IMR-90 (cell line): ENCODE data around the gene TNS1. TPM values are rescaled to one million over a fixed set of nuclear protein-coding genes. Genes with fewer than 3 reads are reported as not detected.

Experiments used
- ATAC-seq: fragments of 200-7000 bp; cut with Tn5 transposase; 2 replicates; pipeline ENCODE4 v1.9.1; 2020; ENCODE audit warnings: low read depth, mild to moderate bottlenecking, moderate library complexity
- BruUV-seq: library from RNA; stranded (reverse); fragments of 400-500 nt; replicated peaks from 2 replicates; lab custom pipeline; 2021; lab: Mats Ljungman, UMichigan
- CTCF ChIA-PET: fragments of 300-600 bp; formaldehyde crosslinking; extraction: SDS; loops from one replicate; lab custom pipeline; 2021; ENCODE audit warnings: antibody characterized with exemption; lab: Yijun Ruan, JAX
- POLR2A ChIA-PET: fragments of 300-600 bp; sonication (Branson Sonifier 250); formaldehyde crosslinking; loops from one replicate; lab custom pipeline; 2022; ENCODE audit warnings: antibody characterized with exemption; ENCODE audit not compliant: unreplicated experiment; lab: Charles Lee
- DNase-seq: peaks from one replicate; pipeline ENCODE4 v3.0.0; 2013
- H2AFZ ChIP-seq: replicated peaks from 2 replicates; pipeline ENCODE3; 2013; ENCODE audit warnings: low read length, mild to moderate bottlenecking; ENCODE audit not compliant: poor library complexity
- H2AK5ac ChIP-seq: 2 replicates; pipeline ENCODE4 v1.6.1; 2013; ENCODE audit warnings: low read depth, low read length, inconsistent platforms
- H2AK9ac ChIP-seq: replicated peaks from 2 replicates; pipeline ENCODE3; 2013; ENCODE audit warnings: mild to moderate bottlenecking, low read depth, low read length, moderate library complexity; ENCODE audit not compliant: poor library complexity
- H2BK120ac ChIP-seq: 2 replicates; pipeline ENCODE4 v1.6.1; 2013; ENCODE audit warnings: low read depth, low read length, inconsistent platforms
- H2BK15ac ChIP-seq: 3 replicates; pipeline ENCODE4 v1.6.1; 2013; ENCODE audit warnings: low read depth, low read length, inconsistent platforms
- H2BK20ac ChIP-seq: 2 replicates; pipeline ENCODE4 v1.6.1; 2013; ENCODE audit warnings: low read depth, mild to moderate bottlenecking, inconsistent platforms, low read length, moderate library complexity
- H2BK5ac ChIP-seq: 2 replicates; pipeline ENCODE4 v1.6.1; 2013; ENCODE audit warnings: mild to moderate bottlenecking, low read depth, low read length, inconsistent platforms; ENCODE audit not compliant: poor library complexity, severe bottlenecking
- H3K14ac ChIP-seq: replicated peaks from 2 replicates; pipeline ENCODE4 v1.6.1; 2013; ENCODE audit warnings: low read depth, low read length, inconsistent platforms
- H3K18ac ChIP-seq: 2 replicates; pipeline ENCODE4 v1.6.1; 2013; ENCODE audit warnings: low read depth, low read length, control low read depth
- H3K23ac ChIP-seq: 2 replicates; pipeline ENCODE4 v1.6.1; 2013; ENCODE audit warnings: low read depth, low read length, inconsistent platforms
- H3K27ac ChIP-seq: 2 replicates; pipeline ENCODE4 v1.5.1; 2013; ENCODE audit warnings: mild to moderate bottlenecking, control low read depth, low read length; ENCODE audit not compliant: insufficient read depth
- H3K27me3 ChIP-seq: 2 replicates; pipeline ENCODE4 v1.6.1; 2013; ENCODE audit warnings: low read length; ENCODE audit not compliant: control insufficient read depth, insufficient read depth
- H3K36me3 ChIP-seq: 2 replicates; pipeline ENCODE4 v1.6.1; 2013; ENCODE audit warnings: low read length, mixed read lengths; ENCODE audit not compliant: control insufficient read depth, insufficient read depth
- H3K4ac ChIP-seq: 2 replicates; pipeline ENCODE4 v1.6.1; 2013; ENCODE audit warnings: low read depth, low read length, inconsistent platforms
- H3K4me1 ChIP-seq: 2 replicates; pipeline ENCODE4 v1.6.1; 2013; ENCODE audit warnings: low read length, mixed read lengths; ENCODE audit not compliant: control insufficient read depth, insufficient read depth
- H3K4me2 ChIP-seq: 2 replicates; pipeline ENCODE4 v1.6.1; 2013; ENCODE audit warnings: low read depth, mild to moderate bottlenecking, control low read depth, low read length, moderate library complexity
- H3K4me3 ChIP-seq: 2 replicates; pipeline ENCODE4 v1.5.1; 2013; ENCODE audit warnings: low read depth, mild to moderate bottlenecking, control low read depth, low read length, moderate library complexity; ENCODE audit not compliant: insufficient read depth
- H3K56ac ChIP-seq: 2 replicates; pipeline ENCODE4 v1.6.1; 2013; ENCODE audit warnings: low read length, inconsistent platforms; ENCODE audit not compliant: insufficient read depth; ENCODE audit errors: extremely low read depth
- H3K79me1 ChIP-seq, 2 experiments: 2 replicates each; pipeline ENCODE4 v1.6.1; 2013; ENCODE audit warnings: low read length in 2 of 2, inconsistent platforms in 1 of 2, low read depth in 1 of 2
- H3K9ac ChIP-seq: 2 replicates; pipeline ENCODE4 v1.6.1; 2013; ENCODE audit warnings: low read depth, low read length, control low read depth
- H3K9me1 ChIP-seq: 2 replicates; pipeline ENCODE4 v1.6.1; 2013; ENCODE audit warnings: low read length, inconsistent platforms; ENCODE audit not compliant: insufficient read depth
- H3K9me3 ChIP-seq: 2 replicates; pipeline ENCODE4 v1.6.1; 2013; ENCODE audit warnings: low read length; ENCODE audit not compliant: control insufficient read depth, insufficient read depth
- H4K20me1 ChIP-seq: 2 replicates; pipeline ENCODE4 v1.6.1; 2013; ENCODE audit warnings: low read length, inconsistent platforms; ENCODE audit not compliant: insufficient read depth
- H4K5ac ChIP-seq: 2 replicates; pipeline ENCODE4 v1.6.1; 2013; ENCODE audit warnings: mild to moderate bottlenecking, low read depth, low read length, control low read depth
- H4K8ac ChIP-seq, 2 experiments: 2 replicates each; pipeline ENCODE4 v1.6.1; 2013; ENCODE audit warnings: low read depth in 2 of 2, low read length in 2 of 2, control low read depth in 1 of 2, inconsistent platforms in 1 of 2
- H4K91ac ChIP-seq: 2 replicates; pipeline ENCODE4 v1.6.1; 2013; ENCODE audit warnings: low read depth, low read length, inconsistent platforms; ENCODE audit not compliant: insufficient read depth
- MAZ ChIP-seq: IDR thresholded peaks from 2 replicates; pipeline ENCODE4 v1.6.1; 2012; ENCODE audit warnings: low read depth, mild to moderate bottlenecking, low read length, improper control_type of control experiment, moderate library complexity, borderline replicate concordance
- RCOR1 ChIP-seq: IDR thresholded peaks from 2 replicates; pipeline ENCODE4 v1.6.1; 2012; ENCODE audit warnings: mild to moderate bottlenecking, low read length, improper control_type of control experiment; ENCODE audit not compliant: insufficient replicate concordance
- SMC3 ChIP-seq: fragments of 150-350 bp; IDR thresholded peaks from 2 replicates; pipeline ENCODE4 v1.6.1; 2016; ENCODE audit warnings: low read depth, mild to moderate bottlenecking, antibody characterized with exemption, low read length, moderate library complexity
- WGBS, 2 experiments: methylation state at CpG; one replicate each; pipeline versions ENCODE4 v1.1.5 to v1.1.7; 2013; ENCODE audit warnings: missing lambda C conversion rate in 2 of 2; ENCODE audit not compliant: insufficient read length in 1 of 2; ENCODE audit errors: extremely low coverage in 2 of 2; 5-methylcytosine and 5-hydroxymethylcytosine counted together
- dilution Hi-C: fragments of 300-500 bp; cut with HindIII; formaldehyde crosslinking; loops from one replicate; pipeline ENCODE4 v1.14.3; 2018; ENCODE audit warnings: low sequenced_read_pairs; ENCODE audit not compliant: unreplicated experiment
- in situ Hi-C: fragments of 300-500 bp; cut with MboI; formaldehyde crosslinking; loops from 3 replicates; pipeline ENCODE4 v1.14.3; 2019; ENCODE audit warnings: low sequenced_read_pairs, inconsistent platforms, mixed read lengths
- intact Hi-C: fragments of 100-400 bp; cut with micrococcal nuclease; formaldehyde crosslinking; loops from 2 replicates; pipeline ENCODE4 v1.10.0; 2022
- polyA plus RNA-seq, 3 experiments: library from polyadenylated mRNA; depleted of rRNA; stranded (reverse); fragments of >200 nt; gene quantifications; 2 replicates each; pipeline ENCODE4 v1.2.3, GENCODE V29; 2012; ENCODE audit warnings: low replicate concordance in 1 of 3
- total RNA-seq: library from RNA; depleted of rRNA; stranded (reverse); fragments of >200 nt; gene quantifications from 2 replicates; pipeline ENCODE4 v1.2.3, GENCODE V29; 2012

Gene TNS1
- total and polyA plus RNA-seq, 2 of the 4 experiments (the other 2 are of a cell fraction) = 41.1 to 45.2 TPM

DNA sequence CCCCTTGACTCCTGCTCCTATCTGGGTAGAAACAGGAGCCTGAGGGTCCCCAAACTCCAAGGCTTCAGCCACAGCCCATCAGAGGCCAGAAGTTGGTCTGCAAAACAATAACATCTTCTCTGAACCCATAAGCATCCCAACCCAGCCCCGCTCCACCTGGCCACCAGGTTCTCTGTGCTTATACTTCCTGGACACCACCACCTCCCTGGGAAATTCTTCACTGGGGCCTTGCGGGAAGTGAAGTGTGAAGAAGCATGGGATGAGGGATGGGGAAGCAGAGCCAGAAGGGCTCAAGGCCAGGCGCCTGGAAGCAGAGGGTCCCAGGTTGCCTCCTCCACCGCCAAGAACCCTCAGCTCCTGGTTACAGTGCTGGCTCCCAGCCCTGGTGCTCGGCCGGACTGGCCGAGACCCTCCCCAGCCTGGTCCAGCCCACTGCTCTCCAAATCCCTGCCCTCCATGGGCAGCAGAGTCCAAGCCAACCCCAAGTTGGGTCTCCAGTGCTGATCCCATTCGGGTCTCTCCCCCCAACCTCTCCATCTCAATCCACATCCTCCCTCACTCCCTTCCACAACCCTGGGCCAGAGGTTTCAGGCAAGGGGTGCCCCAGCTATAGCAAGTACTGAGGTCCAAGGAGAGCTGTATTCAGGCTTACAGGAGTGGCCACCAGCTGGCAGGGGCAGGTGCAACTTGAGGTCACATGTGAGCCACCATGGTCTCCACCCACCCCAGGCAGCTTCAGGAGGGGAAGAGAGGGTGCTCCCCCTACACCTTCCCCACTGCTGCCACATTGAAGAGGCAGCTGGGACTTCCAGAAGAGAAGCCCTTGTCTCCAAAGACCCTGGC lies 60.7 kb downstream of the TNS1 start:
- Histone ChIP-seq H3K4me3 (peak overlapping the region; percentile 12; the same call in 1 of the 2 replicates), H3K4me1 (peaks cover 36% of the 10 kb centered on the region), H3K4me2 (peak overlapping the region; percentile 55), H2AK5ac (peak overlapping the region; percentile 84), H3K9me1 (peaks cover 37% of the 10 kb centered on the region), H2BK120ac (no peak overlapping the region; the same call in 1 of the 2 replicates), H3K27ac (no peak overlapping the region), H3K9me3 (no peaks in the 10 kb centered on the region), H2AK9ac (peak overlapping the region; percentile 39), H2BK15ac (no peak overlapping the region), H2AFZ (no peak overlapping the region), H4K8ac (peak overlapping the region in 1 of 2 experiments; percentile 35; a peak in 1 of 4 replicates), H4K5ac (no peak overlapping the region), H2BK5ac (no peak overlapping the region), H3K27me3 (no peaks in the 10 kb centered on the region), H3K79me1 (peaks cover 5 to 77% of the 10 kb centered on the region in 2 experiments; a peak in 3 of 4 replicates), H3K36me3 (peaks cover 4% of the 10 kb centered on the region; the same call in 1 of the 2 replicates), H3K23ac (0 out of 2 replicates have a peak overlapping the region, but pooled peaks have one; percentile 2), H3K14ac (peak overlapping the region; percentile 63), H3K9ac (no peak overlapping the region; the same call in 1 of the 2 replicates), H2BK20ac (no peak overlapping the region), H3K56ac (no peak overlapping the region), H3K4ac (peak overlapping the region; percentile 42), H4K91ac (no peak overlapping the region), H4K20me1 (peaks cover 44% of the 10 kb centered on the region), H3K18ac (no peak overlapping the region)
- dilution Hi-C loops (no loop called here), in situ Hi-C loops (no loop called here), intact Hi-C loops (no loop called here)
- no TSS peak for BruUV-seq
- 80% methylated on average over 1 of the region's 8 CpGs; no CpG with 5 or more reads in 1 of the 2 experiments for WGBS, 2 experiments
- no peak for ATAC-seq
- POLR2A ChIA-PET = no interaction called here
- CTCF ChIA-PET = no interaction called here
- TF ChIP-seq RCOR1 (no peak), SMC3 (no peak), MAZ (no peak)
- no peak for DNase-seq
